ENCODE data around the gene GABRG2. TPM values are rescaled to one million over a fixed set of nuclear protein-coding genes. Genes with fewer than 3 reads are reported as not detected.

Gene GABRG2
- polyA plus RNA-seq, 3 donors, result 0.06 TPM; not detected in 2

- DNase-seq (ENCODE audit: low read depth in 3 of 3, low spot score in 2 of 3), result no peak
Observed at GRCh38 chr5:162187371-162187770, 119.8 kb downstream of the GABRG2 start.

GRCh38 chr5:162189719-162190118 lies 122.1 kb downstream of the GABRG2 start:
- DNase-seq (ENCODE audit: low read depth in 3 of 3, low spot score in 2 of 3), result no peak

- DNase-seq (ENCODE audit: low read depth in 3 of 3, low spot score in 2 of 3), result no peak
Observed at GRCh38 chr5:162193012-162193411, 125.4 kb downstream of the GABRG2 start.

GRCh38 chr5:162196351-162196750 lies 128.8 kb downstream of the GABRG2 start:
- no peak for DNase-seq (ENCODE audit: low read depth in 3 of 3, low spot score in 2 of 3)

GRCh38 chr5:162202285-162202880 lies 134.8 kb downstream of the GABRG2 start:
- DNase-seq (ENCODE audit: low read depth in 3 of 3, low spot score in 2 of 3), result no peak

Other genes starting within 250 kb of the GABRG2 start
- under 1 TPM in 1 of 3 donors, not detected in 2; 0.10 TPM for gene GABRA1, start 219.7 kb upstream of the GABRG2 start, polyA plus RNA-seq (ENCODE audit: insufficient read length in 3 of 3)